ENCODE data around the gene MYCBPAP.

Gene MYCBPAP

GRCh38 chr17:50534979-50535326 is 26.7 kb downstream of the MYCBPAP start:
- no peak for TF ChIP-seq CTCF (IDR thresholded peaks at IDR 0.05; ENCODE audit: borderline replicate concordance, insufficient read depth, low read depth, low read length)

GRCh38 chr17:50535407-50535806 is 27.2 kb downstream of the MYCBPAP start:
- H3K4me3 ChIP-seq (ENCODE audit: low read depth, low read length), result no peak overlapping the region
- no peak for TF ChIP-seq CTCF (IDR thresholded peaks at IDR 0.05; ENCODE audit: borderline replicate concordance, insufficient read depth, low read depth, low read length)

More at GRCh38 chr17:50534979-50535326, 26.7 kb downstream of the MYCBPAP start:
- H3K4me3 ChIP-seq (ENCODE audit: low read depth, low read length), result no peak overlapping the region

- TF ChIP-seq CTCF (IDR thresholded peaks at IDR 0.05; ENCODE audit: borderline replicate concordance, insufficient read depth, low read depth, low read length), result no peak
- H3K4me3 ChIP-seq (ENCODE audit: low read depth, low read length), result no peak overlapping the region
These were observed 28.7 kb downstream of the MYCBPAP start for GRCh38 chr17:50536683-50537646.

GRCh38 chr17:50537721-50538548 is 29.7 kb downstream of the MYCBPAP start:
- no peak overlapping the region for H3K4me3 ChIP-seq (ENCODE audit: low read depth, low read length)
- TF ChIP-seq CTCF (IDR thresholded peaks at IDR 0.05; ENCODE audit: borderline replicate concordance, insufficient read depth, low read depth, low read length), result no peak

GRCh38 chr17:50538549-50539410 is 30.5 kb downstream of the MYCBPAP start:
- no peak for TF ChIP-seq CTCF (IDR thresholded peaks at IDR 0.05; ENCODE audit: borderline replicate concordance, insufficient read depth, low read depth, low read length)
- H3K4me3 ChIP-seq (ENCODE audit: low read depth, low read length), result no peak overlapping the region

- TF ChIP-seq CTCF (IDR thresholded peaks at IDR 0.05; ENCODE audit: borderline replicate concordance, insufficient read depth, low read depth, low read length), result no peak
- no peak overlapping the region for H3K4me3 ChIP-seq (ENCODE audit: low read depth, low read length)
These were observed 31.7 kb downstream of the MYCBPAP start for GRCh38 chr17:50539762-50540559.

Data from GM12875 (cell line).